OCI-LY3 (cell line): Measurements from ENCODE around the gene UNC5B.

Experiments used
- CTCF ChIP-seq: fragments of 200-600, 300-600 bp; sonication (generic); IDR thresholded peaks from 2 replicates; pipeline ENCODE4 v1.5.1; 2014; ENCODE audit warnings: antibody characterized with exemption, low read length, low read depth
- EZH2phosphoT487 ChIP-seq: fragments of 200-600 bp; shearing (Covaris generic); IDR thresholded peaks from 2 replicates; pipeline ENCODE4 v1.6.1; 2018; ENCODE audit warnings: antibody characterized with exemption, mixed run types, low read depth

GRCh38 chr10:71289421-71290130 is 77.2 kb downstream of the UNC5B start:
- no peak for TF ChIP-seq CTCF
- TF ChIP-seq EZH2phosphoT487 = no peak
